Glomerular endothelial cell (primary cell): Measurements from ENCODE around the gene PGPEP1. TPM values are rescaled to one million over a fixed set of nuclear protein-coding genes. Genes with fewer than 3 reads are reported as not detected.

Experiments used
- DNase-seq: peaks from one replicate; pipeline ENCODE4 v3.0.0-alpha.2; 2011; ENCODE audit warnings: low read depth, low spot score; ENCODE audit errors: extremely low read depth
- total RNA-seq: library from RNA; depleted of rRNA; stranded (reverse); fragments of >200 nt; gene quantifications from 2 replicates; pipeline ENCODE4 v1.2.3, GENCODE V29; 2015

PGPEP1 gene
- total RNA-seq: 18.6 and 26.5 TPM in 2 replicates

- no peak for DNase-seq
These were observed at the start of gene PGPEP1 for GRCh38 chr19:18340190-18340989. Gene PGPEP1, plus strand, starts transcription at chr19:18340598. Its CDS starts 84 bp downstream, at chr19:18340682.

- no peak for DNase-seq
These were observed 49.3 kb upstream of the PGPEP1 start for GRCh38 chr19:18291019-18291524.

GRCh38 chr19:18291590-18292461, 48.6 kb upstream of the PGPEP1 start:
- no peak for DNase-seq

- DNase-seq: no peak
These were observed 48.0 kb upstream of the PGPEP1 start for GRCh38 chr19:18292462-18292809.

- DNase-seq: no peak
These were observed 47.4 kb upstream of the PGPEP1 start for GRCh38 chr19:18292810-18293641.

GRCh38 chr19:18293642-18294466, 46.5 kb upstream of the PGPEP1 start:
- no peak for DNase-seq

- no peak for DNase-seq
These were observed 45.9 kb upstream of the PGPEP1 start for GRCh38 chr19:18294467-18294864.

- no peak for DNase-seq
These were observed 45.4 kb upstream of the PGPEP1 start for GRCh38 chr19:18295034-18295451.

- DNase-seq: no peak
These were observed 43.1 kb upstream of the PGPEP1 start for GRCh38 chr19:18297308-18297707.

GRCh38 chr19:18298601-18299000, 41.8 kb upstream of the PGPEP1 start:
- no peak for DNase-seq

- no peak for DNase-seq
These were observed 40.7 kb upstream of the PGPEP1 start for GRCh38 chr19:18299654-18300053.

GRCh38 chr19:18300930-18301717, 39.3 kb upstream of the PGPEP1 start:
- DNase-seq: no peak

- no peak for DNase-seq
These were observed 38.7 kb upstream of the PGPEP1 start for GRCh38 chr19:18301718-18302111.

- DNase-seq: no peak
These were observed 36.3 kb upstream of the PGPEP1 start for GRCh38 chr19:18304208-18304457.

- no peak for DNase-seq
These were observed 35.7 kb upstream of the PGPEP1 start for GRCh38 chr19:18304458-18305310.

GRCh38 chr19:18306209-18306887, 34.0 kb upstream of the PGPEP1 start:
- no peak for DNase-seq

- DNase-seq: no peak
These were observed 33.5 kb upstream of the PGPEP1 start for GRCh38 chr19:18306888-18307260.

GRCh38 chr19:18307271-18307681, 33.1 kb upstream of the PGPEP1 start:
- no peak for DNase-seq
